Stimulated activated CD8-positive, alpha-beta memory T cell treated with anti-CD3 and anti-CD28 coated beads, Interleukin-4, amount 100 ng/mL, for 1 hour (primary cell): ENCODE results near the gene ELF1.
"Not testable (repeated sequence)": the region's sequence is repeated elsewhere in the genome, so short reads cannot be mapped to it uniquely, and the experiment has no call there.

ENCODE experiments used
- DNase-seq, 2 donors: peaks; one replicate each; pipeline ENCODE4 v3.0.0-alpha.2; 2020; ENCODE audit warnings: low read depth in 2 of 2, low spot score in 1 of 2

Gene ELF1

DNA sequence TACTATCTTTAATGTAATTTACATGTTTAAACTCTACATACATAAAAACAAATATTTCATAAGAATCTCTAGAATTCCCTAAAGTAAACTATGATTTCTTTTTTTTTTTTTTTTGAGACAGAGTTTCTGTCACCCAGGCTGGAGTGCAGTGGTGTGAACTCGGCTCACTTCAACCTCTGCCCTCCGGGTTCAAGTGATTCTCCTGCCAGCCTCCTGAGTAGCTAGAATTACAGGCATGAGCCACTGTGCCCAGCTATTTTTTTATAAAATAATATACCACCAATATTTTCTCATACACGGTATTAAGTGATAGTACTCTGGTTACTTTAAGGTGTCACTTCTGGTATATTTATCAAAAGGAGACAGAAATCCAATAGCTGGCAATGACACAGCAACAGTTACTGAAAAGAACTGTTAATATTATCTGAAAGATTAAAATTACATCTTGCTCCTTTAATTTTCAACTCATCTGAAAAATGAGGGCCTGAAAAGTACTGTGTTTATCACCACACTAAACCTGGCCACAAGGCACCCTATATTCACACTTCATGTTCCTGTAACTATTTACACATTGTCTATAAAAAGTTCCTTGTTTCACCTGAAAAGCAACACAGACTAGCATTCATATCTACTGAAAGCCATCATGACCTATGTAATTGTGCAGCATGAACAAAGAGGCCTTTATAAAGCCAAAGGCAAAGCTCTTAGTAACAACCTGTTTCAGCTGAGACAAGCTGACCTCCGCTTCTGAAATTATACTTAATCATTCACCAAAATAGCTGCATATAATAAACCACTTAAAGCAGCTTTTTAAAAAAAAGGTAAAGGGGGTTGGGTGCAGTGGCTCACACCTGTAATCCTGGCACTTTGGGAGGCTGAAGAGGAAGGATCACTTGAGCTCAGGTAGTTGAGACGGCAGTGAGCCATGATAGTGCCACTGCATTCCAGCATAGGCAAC, 123.6 kb downstream of the ELF1 start:
- DNase-seq, result no peak

DNA sequence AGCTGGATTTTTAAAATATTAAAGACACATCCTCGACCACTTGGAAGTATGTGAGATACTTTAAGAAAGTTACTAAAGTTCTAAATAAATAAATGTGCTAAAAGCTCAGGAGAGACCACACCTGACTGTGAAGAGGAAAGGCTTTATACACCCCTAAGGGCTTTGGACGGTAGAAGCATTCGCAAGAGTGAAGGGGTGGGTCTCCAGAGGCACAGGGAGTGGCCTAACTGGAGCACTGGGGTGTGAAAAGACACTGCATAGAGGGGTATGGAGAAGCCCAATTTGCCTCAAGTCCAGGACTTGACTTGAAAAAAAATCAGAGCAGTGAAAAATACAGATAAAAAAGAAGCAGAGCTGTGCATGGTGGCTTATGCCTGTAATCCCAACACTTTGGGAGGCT, 125.5 kb downstream of the ELF1 start:
- DNase-seq, result not testable (repeated sequence)

GRCh38 chr13:40886017-40886416, 133.1 kb downstream of the ELF1 start:
- DNase-seq, result no peak

DNA sequence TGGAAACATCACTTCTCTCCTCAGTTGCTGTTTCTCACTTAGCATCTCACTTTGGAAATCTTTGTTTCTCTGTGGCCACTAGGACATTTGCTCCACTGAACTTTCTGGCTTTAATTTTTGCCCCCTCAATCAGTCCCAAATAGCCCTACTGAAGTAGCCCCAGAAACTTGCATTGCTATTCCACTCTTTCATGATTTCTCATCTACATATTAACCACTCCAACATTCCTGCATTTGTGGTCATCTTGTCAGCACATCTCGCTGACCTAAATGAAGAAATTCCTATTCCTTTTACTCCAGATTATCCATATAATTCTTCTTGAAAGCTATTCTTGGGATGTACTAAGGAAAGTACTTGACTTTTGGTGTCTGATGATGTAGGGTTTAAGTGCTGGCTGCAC, 134.9 kb downstream of the ELF1 start:
- DNase-seq, result not testable (repeated sequence)
